ENCODE measurements around the gene PALLD.
A peak's percentile ranks its signal among the peaks of the same experiment; 100 is the strongest.

Gene PALLD

DNA sequence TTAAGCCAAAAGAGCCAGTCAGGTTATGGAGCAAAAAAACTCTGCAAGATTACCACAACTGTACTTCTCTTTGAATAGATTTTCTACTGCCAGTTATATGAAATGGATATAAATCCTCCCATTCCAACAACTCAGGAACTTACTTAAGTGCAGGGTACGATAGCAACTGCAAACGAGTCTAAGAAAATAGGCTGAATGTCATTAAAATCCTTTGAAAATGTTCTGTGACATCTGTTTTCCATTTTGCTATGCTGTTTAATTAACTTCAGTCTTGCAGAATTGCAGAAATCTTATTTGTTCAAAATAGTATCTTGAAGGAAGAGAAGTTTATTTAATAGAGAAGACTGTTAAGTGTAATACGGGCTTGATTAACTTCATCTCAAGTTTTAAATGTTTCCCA is 243.8 kb downstream of the PALLD start:
- DNase-seq = no peak

DNA sequence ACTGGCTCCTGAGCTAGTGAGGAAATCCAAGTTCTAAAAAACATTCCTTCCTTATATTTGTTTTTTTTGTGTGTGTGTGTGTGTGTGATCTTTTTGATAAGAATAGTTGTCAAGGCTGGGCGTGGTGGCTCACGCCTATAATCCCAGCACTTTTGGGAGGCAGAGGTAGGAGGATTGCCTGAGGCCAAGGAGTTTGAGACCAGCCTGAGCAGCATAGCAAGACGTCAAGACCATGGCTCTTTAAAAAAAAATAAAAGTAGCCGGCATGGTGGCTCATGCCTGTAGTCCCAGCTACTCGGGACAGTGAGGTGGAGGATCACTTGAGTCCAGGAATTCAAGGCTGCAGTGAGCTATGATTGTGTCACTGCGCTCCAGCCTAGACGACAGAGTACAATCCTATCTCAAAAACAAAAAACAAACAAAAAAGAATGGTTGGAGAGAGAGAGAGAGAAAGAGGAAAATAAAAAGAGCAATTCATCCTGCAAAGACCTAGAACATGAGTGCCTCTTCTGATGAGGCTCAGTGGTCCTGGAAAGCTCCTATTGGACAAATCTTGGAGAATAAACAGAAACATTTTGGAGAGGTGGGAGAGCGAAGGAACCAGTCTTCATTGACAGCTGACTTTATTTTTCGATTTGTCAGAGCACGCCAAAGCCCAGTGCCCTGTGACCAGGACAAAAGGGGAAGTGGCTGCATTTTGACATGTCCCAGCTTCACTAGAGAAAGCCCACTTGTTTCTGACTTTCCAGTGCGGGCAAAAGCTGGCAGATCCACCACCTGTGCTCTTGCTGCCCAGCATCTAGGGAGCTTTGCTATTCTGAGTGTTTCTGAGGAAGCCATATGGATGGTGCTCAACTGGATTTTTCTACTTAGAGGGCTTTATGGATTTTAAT is 244.7 kb downstream of the PALLD start:
- DNase-seq = no peak

DNA sequence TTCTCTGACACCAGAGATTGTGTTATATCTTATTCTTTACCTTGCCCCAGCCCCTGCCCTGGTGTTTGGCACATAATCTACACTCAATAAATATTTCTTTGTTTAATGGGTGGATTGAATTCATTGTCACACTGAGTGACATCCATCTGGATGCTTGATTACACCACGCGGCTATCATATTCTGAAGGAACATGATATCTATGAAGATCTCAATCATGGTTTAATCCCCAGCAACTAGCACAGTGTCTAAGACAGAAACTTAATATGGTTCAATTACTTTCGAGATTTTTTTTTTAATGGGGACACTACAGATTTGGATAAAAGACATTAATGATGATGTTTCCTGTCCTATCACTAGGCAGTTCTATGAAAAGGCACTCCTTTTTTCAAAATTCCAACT is 246.3 kb downstream of the PALLD start:
- no peak for DNase-seq

DNA sequence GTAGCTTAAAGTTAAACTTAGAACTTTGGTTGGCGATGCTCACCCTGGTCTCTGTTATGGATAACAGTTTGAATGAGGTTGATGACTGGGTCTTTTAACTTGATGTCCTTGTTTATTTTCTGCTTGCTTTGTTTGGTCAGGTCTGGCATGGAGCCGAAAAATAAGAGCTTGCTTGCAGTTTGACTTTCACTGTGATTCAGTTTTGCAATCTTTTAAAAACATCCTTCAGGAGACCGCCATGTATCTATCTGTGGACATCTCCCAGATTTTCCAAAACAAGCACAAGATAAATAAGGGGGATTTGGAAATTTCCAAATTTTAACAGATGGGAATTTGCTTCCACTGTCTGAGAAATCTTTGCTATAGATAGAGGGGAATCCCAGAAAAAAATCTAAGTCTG is 246.7 kb downstream of the PALLD start:
- DNase-seq = no peak

DNA sequence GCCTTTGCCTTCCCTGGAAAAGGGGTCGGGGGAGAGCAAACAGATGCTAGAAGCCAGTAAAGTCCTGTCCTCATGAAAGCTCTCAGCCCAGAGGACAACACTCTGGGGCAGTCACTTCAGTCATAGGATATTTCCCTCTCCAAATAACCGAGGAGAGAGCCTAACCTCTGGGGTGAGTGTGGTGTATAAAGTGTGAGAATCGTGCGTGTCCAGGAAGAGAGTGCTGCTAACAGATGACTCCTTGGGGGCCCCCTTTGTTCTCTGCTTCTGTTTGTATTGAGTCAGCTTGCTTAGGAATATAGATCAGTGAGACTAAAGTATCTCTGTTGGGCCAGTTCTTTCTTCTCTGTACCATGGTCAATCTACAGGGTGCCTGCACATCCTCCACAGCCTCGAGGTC is 247.2 kb downstream of the PALLD start:
- no peak for DNase-seq

DNA sequence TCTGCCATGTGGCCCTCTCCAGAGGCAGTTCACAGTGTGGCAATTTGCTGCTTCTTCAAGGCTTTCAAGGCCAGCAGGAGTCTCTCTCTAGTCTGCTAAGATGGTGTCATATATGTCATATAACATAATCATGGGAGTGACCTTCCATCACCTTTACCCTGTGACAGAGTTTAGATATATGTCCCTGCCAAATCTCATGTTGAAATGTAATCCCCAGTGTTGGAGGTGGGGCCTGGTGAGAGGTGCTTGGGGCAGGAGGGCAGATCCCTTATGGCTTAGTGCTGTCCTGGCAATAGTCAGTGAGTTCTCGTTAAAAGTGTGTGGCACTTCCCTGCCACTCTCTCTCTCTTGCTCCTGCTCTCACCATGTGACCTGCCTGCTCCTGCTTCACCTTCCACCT is 252.0 kb downstream of the PALLD start:
- DNase-seq = no peak

DNA sequence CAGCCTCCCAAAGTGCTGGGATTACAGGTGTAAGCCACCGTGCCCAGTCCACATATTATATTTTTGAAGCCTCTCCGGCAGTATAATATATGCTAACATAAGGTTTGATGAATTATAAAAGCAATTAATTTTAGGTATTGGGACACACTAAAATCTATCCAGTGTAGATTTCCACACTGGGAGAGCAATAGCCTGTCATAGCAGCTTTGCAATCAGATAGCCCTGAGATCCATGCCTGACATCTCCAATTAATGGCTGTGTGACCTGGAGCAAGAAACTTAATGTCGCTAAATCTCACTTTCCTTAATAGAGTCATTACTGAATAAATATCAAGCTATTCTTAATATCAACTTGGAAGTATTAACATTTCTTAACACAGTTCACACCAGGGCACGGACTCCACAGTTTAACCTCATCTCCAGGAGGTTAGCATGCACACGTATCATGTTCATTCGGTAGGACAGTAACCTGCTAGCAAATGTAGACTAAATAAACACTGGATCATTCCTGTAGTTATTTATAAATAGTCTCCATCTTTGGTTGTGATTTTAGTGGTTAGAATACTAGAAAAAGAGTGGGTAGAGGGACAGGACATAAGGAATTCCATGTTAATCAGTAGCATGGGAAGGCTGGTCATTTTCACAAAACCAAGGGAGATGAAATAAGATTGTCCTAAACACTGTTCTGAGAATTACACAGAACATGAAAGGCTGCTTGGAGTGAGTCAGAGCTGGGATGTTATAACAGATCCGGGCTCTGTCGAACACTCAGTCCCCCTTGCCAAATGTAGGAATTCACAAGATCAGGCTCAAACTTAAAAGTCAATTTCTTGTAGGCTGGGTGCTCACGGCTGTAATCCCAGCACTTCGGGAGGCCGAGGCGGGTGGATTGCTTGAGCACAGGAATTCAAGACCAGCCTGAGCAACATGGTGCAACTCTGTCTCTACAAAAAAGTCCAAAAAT is 254.7 kb downstream of the PALLD start:
- peak; percentile 20 for DNase-seq

DNA sequence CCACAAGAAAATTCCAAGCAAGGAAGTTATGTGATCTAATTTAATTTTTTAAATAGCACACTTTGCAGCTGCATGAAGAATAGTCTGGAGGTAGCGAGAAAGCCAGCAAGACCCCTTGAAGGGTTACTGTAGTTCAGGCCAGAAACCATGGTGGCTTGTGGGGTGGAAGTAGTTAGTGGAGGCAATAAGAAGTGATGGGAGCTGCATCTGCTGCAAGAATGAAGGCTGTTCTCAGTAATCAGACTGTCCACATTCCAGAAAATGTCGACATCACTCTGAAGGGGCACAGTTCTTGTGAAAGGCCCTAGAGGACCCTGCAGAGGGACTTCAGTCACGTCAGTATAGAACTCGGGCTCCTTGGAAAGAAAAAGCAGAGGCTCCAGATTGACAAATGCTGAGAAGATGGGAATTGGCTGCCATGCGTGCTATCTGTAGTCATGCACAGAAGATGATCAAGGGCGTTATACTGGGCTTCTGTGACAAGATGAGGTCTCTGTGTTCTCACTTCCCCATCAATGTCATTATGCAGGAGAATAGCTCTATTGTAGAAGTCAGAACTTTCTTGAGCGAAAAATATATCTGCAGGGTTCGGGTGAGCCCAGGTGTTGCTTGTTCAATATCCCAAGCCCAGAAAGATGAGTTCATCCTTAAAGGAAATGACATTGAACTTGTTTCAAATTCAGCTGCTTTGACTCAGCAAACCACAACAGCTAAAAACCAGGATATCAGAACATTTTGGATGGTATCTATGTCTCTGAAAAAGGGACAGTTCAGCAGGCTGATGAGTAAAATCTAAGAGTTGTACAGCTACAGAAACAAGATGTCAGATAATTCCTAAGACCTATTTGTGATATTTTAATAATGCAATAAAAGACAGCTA is 259.0 kb downstream of the PALLD start:
- DNase-seq = no peak

DNA sequence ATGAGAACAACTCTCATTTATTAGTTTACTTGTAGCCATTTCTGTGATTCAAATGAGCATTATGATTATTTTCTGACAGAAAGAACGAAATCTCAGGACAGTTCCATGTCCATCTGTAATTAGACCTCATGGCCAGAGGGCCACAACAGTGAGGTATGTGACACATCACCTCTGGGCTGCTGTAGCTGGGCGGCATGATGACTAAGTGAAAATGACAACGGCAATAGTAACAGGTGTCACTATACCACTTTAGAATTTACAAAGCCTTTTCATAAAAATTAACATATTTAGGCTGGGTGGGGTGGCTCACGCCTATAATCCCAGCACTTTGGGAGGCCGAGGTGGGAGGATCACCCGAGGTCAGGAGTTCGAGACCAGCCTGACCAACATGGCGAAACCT is 260.6 kb downstream of the PALLD start:
- DNase-seq = no peak

DNA sequence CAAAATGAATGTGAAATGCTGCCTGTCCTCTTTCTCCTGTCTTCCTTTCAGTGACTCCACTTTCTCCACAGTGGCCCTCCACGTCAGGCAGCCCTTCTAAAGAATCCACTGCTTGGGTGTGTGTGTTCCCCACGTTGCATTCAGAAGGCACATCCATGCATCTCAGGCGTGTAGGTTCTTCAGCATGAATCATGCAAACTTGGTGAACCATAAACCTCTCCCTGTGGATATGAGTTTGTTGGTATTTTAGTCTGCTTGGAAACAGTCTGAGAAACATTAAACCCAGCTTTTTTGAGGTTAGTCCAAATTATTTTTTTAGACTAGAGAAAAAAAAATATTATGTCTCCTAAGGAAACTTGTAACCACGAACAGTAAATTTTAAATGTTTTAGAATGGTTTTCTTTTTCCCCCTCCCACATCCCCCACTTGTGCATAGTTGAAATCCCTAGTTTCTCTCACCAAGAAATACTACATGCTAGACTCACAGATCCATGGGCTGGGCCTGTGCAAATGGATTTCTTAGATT is 261.6 kb downstream of the PALLD start:
- DNase-seq = peak; percentile 86

DNA sequence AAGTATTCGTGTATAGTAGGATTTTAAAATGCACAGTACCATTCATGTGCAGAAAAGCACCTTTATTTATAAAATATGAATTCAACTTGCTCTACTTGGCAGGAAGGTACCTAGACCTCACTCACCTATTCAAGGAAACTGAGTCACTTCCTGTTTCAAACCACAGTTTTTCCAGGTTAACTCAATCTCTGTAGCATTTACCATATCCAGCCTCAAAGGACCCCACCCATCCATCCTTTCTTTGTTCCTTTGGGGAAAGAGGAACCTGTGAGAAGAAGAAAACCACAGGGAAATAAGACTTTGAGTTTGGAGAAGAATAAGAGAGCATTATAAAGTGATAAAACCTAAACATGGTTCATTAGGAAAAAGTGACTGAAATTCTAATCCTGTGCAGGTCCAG is 262.5 kb downstream of the PALLD start:
- no peak for DNase-seq

DNA sequence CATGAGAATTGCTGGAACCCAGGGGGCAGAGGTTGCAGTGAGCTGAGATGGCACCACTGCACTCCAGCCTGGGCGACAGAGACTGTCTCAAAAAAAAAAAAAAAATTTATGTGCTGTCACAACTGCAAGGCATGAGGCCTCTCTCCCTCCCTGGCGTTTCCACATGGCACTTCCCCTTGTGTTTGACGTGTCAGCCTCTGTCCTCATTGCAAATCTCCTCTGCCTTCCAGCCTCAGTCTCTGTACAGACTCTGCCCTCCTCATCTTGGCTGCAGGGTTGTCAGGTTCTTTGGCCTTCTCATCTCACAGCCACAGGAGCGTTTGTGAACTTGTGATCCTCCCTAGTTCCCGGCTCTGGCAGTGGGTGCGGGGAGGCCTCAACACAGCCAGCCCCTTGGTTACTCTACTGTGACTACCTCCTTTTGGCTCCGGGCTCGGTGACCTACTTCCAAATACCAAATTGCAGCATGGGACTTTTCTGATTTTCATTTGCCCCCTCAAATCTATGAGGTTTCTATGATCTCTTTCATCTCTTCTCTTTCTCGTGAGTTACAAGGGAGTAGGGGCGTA is 263.2 kb downstream of the PALLD start:
- DNase-seq = no peak

DNA sequence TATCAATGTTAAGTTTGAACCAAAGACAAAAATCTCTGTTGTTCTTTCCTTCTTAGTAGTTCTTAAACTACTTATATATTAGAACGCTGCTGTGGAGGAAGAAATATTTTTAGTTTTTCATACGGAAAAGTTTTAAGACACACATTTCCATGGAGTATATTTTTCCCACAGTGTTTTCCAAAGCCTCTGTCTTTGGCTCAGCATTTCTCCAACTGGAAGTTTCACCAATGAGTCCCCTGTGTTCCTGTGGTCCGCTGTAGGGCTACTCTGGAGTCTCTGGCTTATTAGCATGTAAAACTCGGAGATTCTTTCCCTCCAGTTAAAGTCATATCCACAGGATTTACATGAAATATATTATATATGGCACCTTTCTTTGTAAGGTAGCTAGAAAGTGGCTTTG is 264.2 kb downstream of the PALLD start:
- no peak for DNase-seq

DNA sequence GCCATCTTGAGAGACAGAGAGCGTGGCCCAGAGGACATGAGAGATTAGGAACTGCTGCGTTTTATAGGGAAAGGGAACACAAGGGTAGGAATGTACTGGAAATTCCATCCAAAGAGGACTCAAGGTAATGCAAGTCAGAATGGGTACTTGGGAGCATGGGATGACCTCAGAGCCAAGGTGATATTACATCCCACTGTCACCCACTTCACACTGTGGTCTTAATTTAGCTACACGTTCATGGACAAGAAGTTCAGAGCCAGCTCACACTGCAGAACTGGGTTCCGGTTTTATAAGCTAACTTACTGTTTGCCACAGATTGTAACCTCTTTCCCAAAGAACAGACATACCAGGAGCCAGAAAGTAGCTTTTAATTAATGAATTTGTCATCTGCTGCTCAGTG is 268.5 kb downstream of the PALLD start:
- no peak for DNase-seq

DNA sequence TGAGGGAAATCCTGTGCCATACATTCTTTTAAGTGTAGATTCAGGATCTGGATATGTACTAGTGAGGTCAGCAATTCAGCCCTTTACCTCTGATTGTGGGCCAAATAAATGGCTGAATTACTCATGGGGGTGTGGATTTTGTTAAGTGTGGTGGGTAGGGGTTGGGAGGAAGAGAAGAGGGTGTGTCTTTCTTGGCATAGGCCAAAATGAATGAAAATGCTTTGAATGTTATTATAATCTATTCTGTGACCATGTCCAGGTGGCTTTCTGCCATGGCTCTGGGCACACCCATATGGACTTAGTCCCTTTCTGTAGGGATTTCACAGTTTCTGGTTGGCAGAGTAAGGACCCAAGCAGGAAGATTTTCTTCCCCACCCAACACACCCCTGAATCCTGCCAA is 268.9 kb downstream of the PALLD start:
- no peak for DNase-seq

DNA sequence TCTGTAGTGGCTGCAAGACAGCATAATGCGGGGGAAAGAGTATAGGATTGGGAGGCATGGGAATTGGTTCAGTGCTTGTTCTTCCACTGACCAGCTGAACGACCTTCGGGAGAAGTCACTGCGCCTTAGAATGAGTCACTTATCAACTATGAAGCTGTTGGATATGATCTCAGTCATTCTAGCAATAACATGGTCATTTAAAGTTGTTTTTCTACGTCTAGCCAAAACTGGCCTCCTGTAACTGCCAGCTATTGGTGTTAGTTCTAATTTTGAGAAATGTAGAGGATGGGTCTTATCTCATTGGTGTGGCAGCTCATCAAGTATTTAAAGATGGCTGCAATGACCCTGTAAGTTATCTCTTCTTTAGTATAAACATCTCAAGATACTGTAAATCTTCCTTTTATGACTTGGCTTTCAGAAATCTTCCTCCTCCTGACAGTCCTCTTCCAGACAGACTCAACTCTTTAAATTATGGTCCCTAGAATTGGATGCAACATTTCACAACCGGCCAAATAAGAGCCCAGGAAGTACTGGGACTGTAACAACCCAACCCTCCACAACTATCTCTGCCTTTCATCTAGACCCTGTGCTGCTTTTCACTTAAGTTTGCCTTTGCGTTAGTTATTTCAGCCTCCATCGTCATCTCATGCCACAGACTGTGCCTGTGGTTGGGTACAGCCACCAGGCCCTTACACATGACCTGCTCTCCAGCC is 269.9 kb downstream of the PALLD start:
- DNase-seq = no peak

DNA sequence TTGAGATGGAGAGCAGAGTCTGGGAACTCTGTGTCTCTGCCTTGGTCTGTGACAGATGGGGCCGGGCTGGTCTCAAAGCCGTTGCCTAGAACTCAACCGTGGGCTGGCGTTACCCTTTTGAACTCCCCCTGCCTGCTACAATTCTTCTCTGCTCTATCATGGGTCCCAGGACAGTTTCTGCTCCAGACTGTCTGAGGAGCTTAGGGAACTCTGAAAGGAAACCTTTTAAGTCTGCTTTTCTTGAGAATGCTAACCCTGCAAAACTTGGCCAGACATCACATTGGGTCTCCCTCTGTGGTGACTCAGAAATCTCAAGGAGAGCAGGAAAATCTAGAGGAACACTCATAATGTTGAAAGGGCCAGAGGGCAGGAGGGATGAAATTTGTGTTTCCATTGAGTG is 272.6 kb downstream of the PALLD start:
- DNase-seq = peak; percentile 25

DNA sequence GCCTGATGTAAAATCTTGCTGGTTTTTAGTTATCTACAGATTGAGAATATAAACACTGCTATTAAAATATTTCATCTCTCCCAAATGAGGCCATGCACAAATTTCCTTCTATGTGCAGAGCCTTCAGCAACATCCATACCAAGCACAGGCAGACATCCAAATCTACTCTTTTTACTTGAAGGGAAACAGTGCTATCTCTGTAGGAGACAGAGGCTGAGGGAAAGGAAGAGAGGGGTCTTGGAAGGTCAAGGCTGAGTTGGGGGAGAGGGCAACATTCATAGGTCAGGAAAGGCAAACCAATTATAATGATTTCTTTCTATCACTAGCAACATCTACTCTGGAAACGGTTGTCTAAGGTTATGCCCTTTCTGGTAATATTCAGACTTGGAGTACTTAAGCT is 273.0 kb downstream of the PALLD start:
- no peak for DNase-seq

DNA sequence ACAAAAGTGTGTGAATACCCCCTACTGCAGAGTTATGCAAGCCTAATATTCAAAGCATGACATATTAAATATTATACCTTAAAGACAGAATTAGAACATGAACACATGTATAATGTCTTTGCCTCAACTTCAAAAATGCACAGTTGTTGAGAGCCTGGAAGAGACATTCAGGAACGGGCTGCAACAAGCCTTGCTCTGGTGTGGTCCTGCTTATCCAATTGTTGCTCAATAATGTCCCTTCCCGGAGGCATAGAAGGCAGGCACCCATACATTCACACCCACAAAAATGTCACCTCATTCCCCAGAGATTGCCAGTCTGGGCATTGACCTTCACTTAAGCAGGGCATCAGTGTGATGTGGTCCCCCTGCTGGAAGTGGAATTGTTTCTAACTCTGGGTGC is 274.4 kb downstream of the PALLD start:
- DNase-seq = no peak

DNA sequence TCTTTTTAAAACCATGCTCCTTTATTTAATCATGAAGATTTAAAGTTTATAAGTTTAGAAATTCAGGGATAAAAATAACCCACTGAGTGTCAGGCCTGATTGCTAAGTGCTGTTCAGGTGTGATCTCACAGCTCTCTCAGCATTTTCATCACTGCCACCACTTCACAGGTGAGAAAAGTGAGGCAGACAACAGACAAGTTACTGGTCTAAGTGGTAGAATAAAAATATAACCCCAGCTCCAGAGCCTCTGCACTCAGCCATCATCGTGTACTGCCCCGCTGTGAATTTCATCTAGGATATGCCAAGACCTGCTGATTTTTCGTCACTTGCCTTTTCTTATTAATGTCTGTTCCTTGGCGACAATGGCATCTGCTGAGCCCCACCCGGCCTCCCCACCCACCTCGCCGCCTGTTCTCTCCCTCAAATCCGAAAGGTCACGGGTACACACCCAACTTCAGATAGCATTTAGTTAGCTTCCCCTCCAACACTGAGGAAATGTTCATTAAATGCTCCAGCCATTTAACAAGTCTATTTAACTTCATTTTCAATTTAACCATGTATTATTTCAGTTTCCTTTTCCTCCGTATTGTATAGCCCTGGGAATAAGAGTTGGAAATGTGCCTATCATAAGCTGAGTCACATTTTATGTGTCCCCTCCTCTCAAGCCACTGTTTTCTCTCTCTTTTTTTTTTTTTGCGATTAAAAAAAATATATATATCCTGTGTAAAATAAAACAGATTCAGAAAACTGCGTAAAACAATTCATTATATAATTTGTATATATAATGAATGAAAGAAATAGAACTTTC is 276.7 kb downstream of the PALLD start:
- DNase-seq = no peak

DNA sequence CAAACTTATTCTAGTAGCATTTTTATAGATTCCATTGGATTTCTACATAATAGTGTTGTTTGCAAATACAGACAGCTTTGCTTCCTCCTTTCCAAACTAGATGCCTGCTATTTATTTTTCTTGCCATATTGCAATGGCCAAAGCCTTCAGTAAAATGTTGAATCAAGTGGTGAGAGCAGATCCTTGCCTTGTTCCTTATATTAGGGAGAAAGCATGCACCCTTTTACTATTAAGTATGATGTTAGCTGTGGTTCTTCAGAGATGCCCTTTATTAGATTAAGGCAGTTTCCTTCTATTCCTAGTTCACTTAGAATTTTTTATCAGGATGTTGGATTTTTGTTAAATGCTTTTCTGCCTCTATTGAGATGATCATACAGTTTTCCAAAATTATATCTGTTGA is 279.5 kb downstream of the PALLD start:
- no peak for DNase-seq
